Left lung (tissue), 10 donors: ENCODE data around the gene RRBP1. TPM values are rescaled to one million over a fixed set of nuclear protein-coding genes. Genes with fewer than 3 reads are reported as not detected.
A peak's percentile ranks its signal among the peaks of the same experiment; 100 is the strongest.

Experiments used
- ATAC-seq: fragments of 200-7000 bp; cut with Tn5 transposase; one replicate; pipeline ENCODE4 v1.9.1; 2020; ENCODE audit warnings: moderate library complexity
- DNase-seq, 4 donors: peaks; one replicate each; pipeline ENCODE4 v3.0.0-alpha.2; 2013 to 2020
- H3K27ac ChIP-seq, 2 donors: fragments of 200-600 bp; sonication (generic) in 1 of 2; one replicate each; pipeline versions ENCODE4 v1.5.0 to v1.8.0; 2020 to 2021
- H3K27me3 ChIP-seq, 2 donors: fragments of 200-600 bp; sonication (generic) in 1 of 2; one replicate each; pipeline versions ENCODE4 v1.5.0 to v1.8.0; 2020 to 2021
- H3K36me3 ChIP-seq, 2 donors: fragments of 200-600 bp; sonication (generic) in 1 of 2; one replicate each; pipeline versions ENCODE4 v1.5.0 to v1.8.0; 2020 to 2021
- H3K4me1 ChIP-seq, 2 donors: fragments of 200-600 bp; one replicate each; pipeline ENCODE4 v1.8.0; 2021
- H3K4me3 ChIP-seq, 2 donors: fragments of 200-600 bp; sonication (generic) in 1 of 2; one replicate each; pipeline versions ENCODE4 v1.5.0 to v1.8.0; 2020 to 2021; ENCODE audit warnings: mild to moderate bottlenecking in 1 of 2
- H3K9me3 ChIP-seq, 2 donors: fragments of 200-600 bp; sonication (generic) in 1 of 2; one replicate each; pipeline versions ENCODE4 v1.5.0 to v1.8.0; 2020 to 2021
- intact Hi-C, 2 donors: fragments of 100-400 bp; cut with DNase I; formaldehyde crosslinking; loops; one replicate each; pipeline versions ENCODE4 v1.11.2 to v1.14.2; 2022
- polyA plus RNA-seq, 6 donors: library from polyadenylated mRNA; unstranded; fragments of 120-200 nt; gene quantifications; one replicate each; pipeline ENCODE4 v1.2.1, GENCODE V29; 2013; ENCODE audit not compliant: insufficient read length in 6 of 6
- total RNA-seq, 2 donors: library from RNA; stranded (reverse); fragmentation: NEBNext Ultra II Directional; extraction: Animal tissue kit (Norgen Biotek cat#: 25700); gene quantifications; one replicate each; pipeline ENCODE4 v1.2.1, GENCODE V29; 2021
- TF ChIP-seq, protein P1 (sequence below), 2 donors: fragments of 200-600 bp; sonication (generic) in 1 of 2; IDR thresholded peaks; one replicate each; pipeline versions ENCODE4 v1.5.0 to v1.8.0; 2021; ENCODE audit warnings: antibody characterized with exemption in 2 of 2
- donor health status: DM: no; HTN: yes; CAD: no.
- donor health status: DM: no; HTN: no; CAD: no.

Gene RRBP1
- total and polyA plus RNA-seq, 8 donors, result 110 to 263 (median 131) TPM

DNA sequence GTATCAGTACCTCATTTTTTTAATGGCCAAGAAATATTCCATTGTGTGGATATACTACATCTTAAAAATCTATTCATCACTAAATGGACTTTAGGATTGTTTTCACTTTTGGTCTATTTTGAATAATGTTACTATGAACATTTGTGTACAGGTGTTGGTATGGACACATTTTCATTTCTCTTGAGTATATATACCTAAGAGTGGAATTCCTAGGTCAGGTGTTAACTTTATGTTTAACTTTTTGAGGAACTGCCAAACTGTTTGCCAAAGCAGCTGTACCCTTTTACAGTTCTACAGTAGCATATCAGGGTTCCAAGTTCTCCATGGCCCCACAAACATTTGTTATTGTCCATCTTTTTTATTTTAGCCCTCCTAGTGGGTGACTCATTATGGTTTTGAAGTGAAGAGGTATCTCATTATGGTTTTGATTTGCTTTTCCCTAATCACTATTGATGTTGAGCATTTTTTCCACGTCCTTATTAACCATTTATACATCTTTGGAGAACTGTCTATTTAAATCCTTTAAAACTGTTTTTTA is 84.0 kb downstream of the RRBP1 start:
- intact Hi-C loops, result no loop called here
- Histone ChIP-seq H3K4me3 (no peak overlapping the region), H3K36me3 (peaks cover 0 to 14% of the 10 kb centered on the region in 2 donors), H3K27me3 (no peaks in the 10 kb centered on the region), H3K4me1 (peaks cover 14 to 32% of the 10 kb centered on the region in 2 donors), H3K9me3 (no peaks in the 10 kb centered on the region), H3K27ac (no peak overlapping the region)
- ATAC-seq, result no peak
- TF ChIP-seq, protein P1, sequence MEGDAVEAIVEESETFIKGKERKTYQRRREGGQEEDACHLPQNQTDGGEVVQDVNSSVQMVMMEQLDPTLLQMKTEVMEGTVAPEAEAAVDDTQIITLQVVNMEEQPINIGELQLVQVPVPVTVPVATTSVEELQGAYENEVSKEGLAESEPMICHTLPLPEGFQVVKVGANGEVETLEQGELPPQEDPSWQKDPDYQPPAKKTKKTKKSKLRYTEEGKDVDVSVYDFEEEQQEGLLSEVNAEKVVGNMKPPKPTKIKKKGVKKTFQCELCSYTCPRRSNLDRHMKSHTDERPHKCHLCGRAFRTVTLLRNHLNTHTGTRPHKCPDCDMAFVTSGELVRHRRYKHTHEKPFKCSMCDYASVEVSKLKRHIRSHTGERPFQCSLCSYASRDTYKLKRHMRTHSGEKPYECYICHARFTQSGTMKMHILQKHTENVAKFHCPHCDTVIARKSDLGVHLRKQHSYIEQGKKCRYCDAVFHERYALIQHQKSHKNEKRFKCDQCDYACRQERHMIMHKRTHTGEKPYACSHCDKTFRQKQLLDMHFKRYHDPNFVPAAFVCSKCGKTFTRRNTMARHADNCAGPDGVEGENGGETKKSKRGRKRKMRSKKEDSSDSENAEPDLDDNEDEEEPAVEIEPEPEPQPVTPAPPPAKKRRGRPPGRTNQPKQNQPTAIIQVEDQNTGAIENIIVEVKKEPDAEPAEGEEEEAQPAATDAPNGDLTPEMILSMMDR (IDR thresholded peaks at IDR 0.05), result no peak
- DNase-seq, result no peak

DNA sequence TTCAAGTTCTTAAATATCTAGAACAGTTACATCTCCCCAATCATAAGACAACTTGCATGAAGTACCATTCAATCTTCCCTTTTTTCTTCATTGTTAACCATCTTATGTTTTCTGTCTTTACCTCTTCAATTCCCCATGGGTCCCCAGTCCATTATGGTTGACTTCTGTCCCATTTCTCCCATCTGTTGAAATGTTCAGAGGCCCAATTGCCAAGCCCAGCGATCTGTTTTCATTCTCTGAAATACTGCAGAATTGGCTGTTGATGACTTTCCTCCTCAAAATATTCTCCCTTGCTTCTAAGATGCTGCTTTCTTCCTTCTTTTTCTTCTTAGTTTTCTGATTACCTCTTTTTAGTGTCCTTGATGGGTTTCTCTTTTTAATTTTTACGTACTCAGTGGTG is 86.2 kb downstream of the RRBP1 start:
- no peak for DNase-seq
- no peak for ATAC-seq
- H3K4me3 ChIP-seq, result no peak overlapping the region
- intact Hi-C loops, result no loop called here
- H3K9me3 ChIP-seq, result no peaks in the 10 kb centered on the region
- no peak overlapping the region for H3K27ac ChIP-seq
- peaks cover 0 to 10% of the 10 kb centered on the region in 2 donors for H3K36me3 ChIP-seq
- TF ChIP-seq, protein P1 (IDR thresholded peaks at IDR 0.05), result no peak
- H3K27me3 ChIP-seq, result no peaks in the 10 kb centered on the region
- H3K4me1 ChIP-seq, result peaks cover 17 to 42% of the 10 kb centered on the region in 2 donors

DNA sequence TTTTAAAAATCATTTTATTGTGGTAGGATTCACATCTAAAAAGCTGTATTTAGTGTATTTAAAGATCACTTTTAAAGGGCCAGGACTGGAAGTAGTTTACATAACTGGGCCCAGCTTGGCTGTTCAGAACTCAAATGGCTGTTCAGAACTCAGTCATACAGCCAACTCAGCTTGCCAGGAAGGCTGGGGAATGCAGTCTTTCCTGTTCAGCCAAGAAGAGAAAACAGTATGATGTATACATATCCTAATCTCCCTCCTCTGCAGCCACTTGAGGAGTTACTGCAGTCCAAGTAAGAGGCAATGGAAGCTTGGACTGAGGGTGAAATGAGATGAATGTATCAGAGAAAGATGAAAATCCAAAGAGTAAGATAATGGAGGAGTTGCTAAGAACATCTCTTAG is 87.6 kb downstream of the RRBP1 start:
- ATAC-seq (peak; percentile 85), DNase-seq (peak in 3 of 4 donors; percentile 68 to 91 (median 70))
- intact Hi-C loops, result no loop called here
- Histone ChIP-seq H3K36me3 (peaks cover 0 to 10% of the 10 kb centered on the region in 2 donors), H3K27ac (peak overlapping the region in 1 of 2 donors; percentile 62), H3K4me3 (no peak overlapping the region), H3K4me1 (peaks cover 26 to 52% of the 10 kb centered on the region in 2 donors), H3K9me3 (no peaks in the 10 kb centered on the region), H3K27me3 (no peaks in the 10 kb centered on the region)
- TF ChIP-seq, protein P1 (IDR thresholded peaks at IDR 0.05), result no peak

DNA sequence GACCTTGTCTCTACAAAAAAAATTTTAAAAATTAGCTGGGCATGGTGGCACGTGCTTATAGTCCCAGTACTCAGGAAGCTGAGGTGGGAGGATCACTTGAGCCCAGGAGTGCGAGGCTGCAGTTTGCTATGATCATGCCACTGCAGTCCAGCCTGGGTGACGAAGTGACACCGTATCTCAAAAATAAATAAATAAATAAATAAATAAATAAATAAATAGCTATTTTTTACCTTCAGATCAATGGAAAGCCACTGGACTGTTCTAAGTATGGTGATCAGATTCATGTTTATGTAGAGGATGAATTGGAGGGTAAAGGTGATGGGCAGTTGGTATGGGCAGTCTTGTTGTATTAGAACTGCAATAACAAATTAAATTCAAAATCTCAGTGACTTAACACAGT is 88.1 kb downstream of the RRBP1 start:
- no peak for DNase-seq
- Histone ChIP-seq H3K36me3 (peaks cover 0 to 10% of the 10 kb centered on the region in 2 donors), H3K4me1 (peaks cover 29 to 52% of the 10 kb centered on the region in 2 donors), H3K27me3 (no peaks in the 10 kb centered on the region), H3K27ac (peak overlapping the region in 1 of 2 donors; percentile 62), H3K4me3 (no peak overlapping the region), H3K9me3 (no peaks in the 10 kb centered on the region)
- ATAC-seq, result no peak
- intact Hi-C loops, result no loop called here
- TF ChIP-seq, protein P1 (IDR thresholded peaks at IDR 0.05), result no peak

GRCh38 chr20:17590245-17590644 is 91.8 kb downstream of the RRBP1 start:
- DNase-seq (no peak), ATAC-seq (peak; percentile 7)
- Histone ChIP-seq H3K4me3 (no peak overlapping the region), H3K27me3 (no peaks in the 10 kb centered on the region), H3K9me3 (no peaks in the 10 kb centered on the region), H3K27ac (no peak overlapping the region), H3K4me1 (peaks cover 29 to 42% of the 10 kb centered on the region in 2 donors), H3K36me3 (peaks cover 0 to 10% of the 10 kb centered on the region in 2 donors)
- TF ChIP-seq, protein P1 (IDR thresholded peaks at IDR 0.05), result no peak
- intact Hi-C loops, result no loop called here
